ENCODE measurements around the gene FOSL2. TPM values are rescaled to one million over a fixed set of nuclear protein-coding genes. Genes with fewer than 3 reads are reported as not detected.

Gene FOSL2
- polyA plus RNA-seq, 3 donors, result 24.8 to 270 (median 28.6) TPM

DNA sequence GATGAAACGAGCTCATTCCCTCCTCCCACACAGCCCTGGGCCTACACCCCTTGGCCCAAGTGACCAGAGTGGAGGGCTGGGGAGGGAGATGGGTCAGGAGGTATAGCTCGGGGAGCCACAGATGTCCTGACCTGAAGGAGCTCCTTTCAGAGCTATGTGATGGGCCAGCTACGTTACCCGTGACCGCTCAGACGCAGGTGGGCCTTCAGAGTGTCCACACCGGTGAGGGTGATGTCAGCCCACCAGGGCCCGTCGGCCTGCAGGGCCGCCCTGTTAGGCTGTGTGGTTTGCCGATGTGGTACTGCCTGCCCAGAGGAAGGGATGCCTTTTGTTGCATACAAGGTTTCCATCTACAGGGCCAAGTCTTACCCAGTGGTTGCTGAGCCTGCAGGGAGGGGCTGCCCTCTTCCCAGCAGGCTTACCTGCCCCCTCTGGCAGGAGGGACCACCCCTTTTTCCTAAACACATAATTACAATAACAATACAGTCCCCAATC, 41.8 kb upstream of the FOSL2 start:
- Histone ChIP-seq H2AFZ (ENCODE audit: insufficient read depth, low read depth, low read length, poor library complexity, severe bottlenecking) (no peak overlapping the region), H3K27me3 (ENCODE audit: control insufficient read depth in 2 of 2, insufficient read depth in 2 of 2, low read length in 2 of 2) (no peaks in the 10 kb centered on the region), H3K4me3 (replicated peaks in 1 of 3; ENCODE audit: low read depth in 2 of 3, low read length in 3 of 3) (no peak overlapping the region), H4K20me1 (ENCODE audit: insufficient read depth, low read length) (no peaks in the 10 kb centered on the region), H3K9ac (ENCODE audit: insufficient read depth, low read length, poor library complexity, severe bottlenecking) (no peak overlapping the region), H3K9me3 (replicated peaks in 1 of 2; ENCODE audit: control insufficient read depth in 1 of 2, insufficient read depth in 1 of 2, low read length in 2 of 2) (no peaks in the 10 kb centered on the region), H3K4me2 (replicated peaks; ENCODE audit: extremely low read depth, low read length, poor library complexity, severe bottlenecking) (no peak overlapping the region), H3K36me3 (replicated peaks in 1 of 2; ENCODE audit: control insufficient read depth in 1 of 2, insufficient read depth in 2 of 2, low read length in 2 of 2) (no peaks in the 10 kb centered on the region), H3K4me1 (ENCODE audit: control insufficient read depth in 1 of 2, insufficient read depth in 2 of 2, low read length in 2 of 2) (peaks cover 8 to 9% of the 10 kb centered on the region in 2 donors), H3K27ac (ENCODE audit: low read depth in 1 of 2, low read length in 2 of 2) (no peak overlapping the region), H3K79me2 (ENCODE audit: insufficient read depth, low read length) (no peaks in the 10 kb centered on the region)
- H3K27me3 Mint-ChIP-seq (ENCODE audit: low read depth in 3 of 3), result peaks cover 3 to 12% (median 7%) of the 10 kb centered on the region in 3 donors
- intact Hi-C loops (cut with micrococcal nuclease), result no loop called here
- no peak overlapping the region for H3K4me3 Mint-ChIP-seq
- peaks cover 11% of the 10 kb centered on the region for H3K4me1 Mint-ChIP-seq
- H3K36me3 Mint-ChIP-seq, result no peaks in the 10 kb centered on the region
- no peak for TF ChIP-seq CTCF (IDR thresholded peaks at IDR 0.05)
- H3K9me3 Mint-ChIP-seq, result no peaks in the 10 kb centered on the region
- 89% methylated on average over 10 of the region's 11 CpGs for WGBS (ENCODE audit: insufficient coverage)
- no peak for DNase-seq
- H3K27ac Mint-ChIP-seq, result peak overlapping the region in 1 of 7 donors; percentile 16

- 100% methylated on average over 4 of the region's 5 CpGs for WGBS (ENCODE audit: insufficient coverage)
- Mint-ChIP-seq H3K36me3 (no peaks in the 10 kb centered on the region), H3K9me3 (no peaks in the 10 kb centered on the region), H3K27me3 (ENCODE audit: low read depth in 3 of 3) (peaks cover 6 to 10% (median 8%) of the 10 kb centered on the region in 3 donors), H3K27ac (no peak overlapping the region), H3K4me3 (peak overlapping the region in 1 of 2 donors; percentile 45), H3K4me1 (peaks cover 17% of the 10 kb centered on the region)
- no peak overlapping the region for H2AFZ ChIP-seq (ENCODE audit: insufficient read depth, low read depth, low read length, poor library complexity, severe bottlenecking)
- TF ChIP-seq CTCF (IDR thresholded peaks at IDR 0.05), result no peak
- H3K27me3 ChIP-seq (ENCODE audit: control insufficient read depth in 2 of 2, insufficient read depth in 2 of 2, low read length in 2 of 2), result no peaks in the 10 kb centered on the region
- no peaks in the 10 kb centered on the region for H3K36me3 ChIP-seq (replicated peaks in 1 of 2; ENCODE audit: control insufficient read depth in 1 of 2, insufficient read depth in 2 of 2, low read length in 2 of 2)
- H3K4me3 ChIP-seq (replicated peaks in 1 of 3; ENCODE audit: low read depth in 2 of 3, low read length in 3 of 3), result no peak overlapping the region
- peaks cover 8 to 9% of the 10 kb centered on the region in 2 donors for H3K4me1 ChIP-seq (ENCODE audit: control insufficient read depth in 1 of 2, insufficient read depth in 2 of 2, low read length in 2 of 2)
- no peak overlapping the region for H3K4me2 ChIP-seq (replicated peaks; ENCODE audit: extremely low read depth, low read length, poor library complexity, severe bottlenecking)
- DNase-seq, result no peak
- H3K79me2 ChIP-seq (ENCODE audit: insufficient read depth, low read length), result no peaks in the 10 kb centered on the region
- intact Hi-C loops (cut with micrococcal nuclease), result no loop called here
- no peaks in the 10 kb centered on the region for H3K9me3 ChIP-seq (replicated peaks in 1 of 2; ENCODE audit: control insufficient read depth in 1 of 2, insufficient read depth in 1 of 2, low read length in 2 of 2)
- H4K20me1 ChIP-seq (ENCODE audit: insufficient read depth, low read length), result no peaks in the 10 kb centered on the region
- no peak overlapping the region for H3K9ac ChIP-seq (ENCODE audit: insufficient read depth, low read length, poor library complexity, severe bottlenecking)
- H3K27ac ChIP-seq (ENCODE audit: low read depth in 1 of 2, low read length in 2 of 2), result no peak overlapping the region
Observed at GRCh38 chr2:28351621-28352020, 41.0 kb upstream of the FOSL2 start.

Measured in CD14-positive monocyte (primary cell).